ENCODE data around the gene PAQR4.
A peak's percentile ranks its signal among the peaks of the same experiment; 100 is the strongest.

PAQR4 gene

GRCh38 chr16:2968738-2969544 lies at the start of gene PAQR4:
Gene PAQR4 (plus strand): TSS chr16:2969348. CDS start chr16:2969675, 327 bp downstream.
- peak within 1 kb of the TSS; percentile 87 for H3K9ac ChIP-seq (ENCODE audit: low read length)
- peaks cover 26% of the 10 kb centered on the region for H3K4me1 ChIP-seq (ENCODE audit: low read length)
- peak within 1 kb of the TSS; percentile 85 for H3K4me2 ChIP-seq (ENCODE audit: low read length)
- H3K79me2 ChIP-seq (ENCODE audit: low read length) = peaks cover 42% of the 10 kb centered on the region
- H3K36me3 ChIP-seq (replicated peaks; ENCODE audit: low read depth, low read length) = peaks cover 22% of the 10 kb centered on the region
- no peaks in the 10 kb centered on the region for H3K9me3 ChIP-seq (ENCODE audit: insufficient read depth, low read length)
- peak within 1 kb of the TSS; percentile 97 for H3K4me3 ChIP-seq (ENCODE audit: low read length)
- peak within 1 kb of the TSS; percentile 91 for H3K27ac ChIP-seq (ENCODE audit: low read length)
- H2AFZ ChIP-seq (ENCODE audit: low read depth, low read length) = no peak within 1 kb of the TSS
- no peaks in the 10 kb centered on the region for H3K27me3 ChIP-seq (ENCODE audit: low read depth, low read length)
- peaks cover 36% of the 10 kb centered on the region for H4K20me1 ChIP-seq (ENCODE audit: insufficient read depth, low read length)
- no peak for TF ChIP-seq EZH2phosphoT487 (IDR thresholded peaks at IDR 0.05; ENCODE audit: low read depth)
- no peak for TF ChIP-seq CTCF (IDR thresholded peaks at IDR 0.05; ENCODE audit: low read depth, low read length)

- peak; percentile 84 for TF ChIP-seq CTCF (IDR thresholded peaks at IDR 0.05; ENCODE audit: low read depth, low read length)
- TF ChIP-seq EZH2phosphoT487 (IDR thresholded peaks at IDR 0.05; ENCODE audit: low read depth) = no peak
- Histone ChIP-seq H3K9me3 (ENCODE audit: insufficient read depth, low read length) (no peaks in the 10 kb centered on the region), H3K9ac (ENCODE audit: low read length) (no peak overlapping the region), H4K20me1 (ENCODE audit: insufficient read depth, low read length) (no peaks in the 10 kb centered on the region), H3K79me2 (ENCODE audit: low read length) (no peaks in the 10 kb centered on the region), H3K4me3 (ENCODE audit: low read length) (no peak overlapping the region), H3K36me3 (replicated peaks; ENCODE audit: low read depth, low read length) (peaks cover 3% of the 10 kb centered on the region), H3K27ac (ENCODE audit: low read length) (no peak overlapping the region), H3K4me1 (ENCODE audit: low read length) (no peaks in the 10 kb centered on the region), H3K4me2 (ENCODE audit: low read length) (no peak overlapping the region), H2AFZ (ENCODE audit: low read depth, low read length) (no peak overlapping the region), H3K27me3 (ENCODE audit: low read depth, low read length) (no peaks in the 10 kb centered on the region)
These were observed 49.5 kb upstream of the PAQR4 start for GRCh38 chr16:2919511-2920255.

- Histone ChIP-seq H3K36me3 (replicated peaks; ENCODE audit: low read depth, low read length) (no peaks in the 10 kb centered on the region), H3K79me2 (ENCODE audit: low read length) (no peaks in the 10 kb centered on the region), H3K27ac (ENCODE audit: low read length) (no peak overlapping the region), H2AFZ (ENCODE audit: low read depth, low read length) (no peak overlapping the region), H3K9ac (ENCODE audit: low read length) (no peak overlapping the region), H3K9me3 (ENCODE audit: insufficient read depth, low read length) (no peaks in the 10 kb centered on the region), H4K20me1 (ENCODE audit: insufficient read depth, low read length) (no peaks in the 10 kb centered on the region), H3K4me3 (ENCODE audit: low read length) (no peak overlapping the region), H3K4me2 (ENCODE audit: low read length) (no peak overlapping the region), H3K27me3 (ENCODE audit: low read depth, low read length) (no peaks in the 10 kb centered on the region), H3K4me1 (ENCODE audit: low read length) (peaks cover 10% of the 10 kb centered on the region)
- no peak for TF ChIP-seq EZH2phosphoT487 (IDR thresholded peaks at IDR 0.05; ENCODE audit: low read depth)
- no peak for TF ChIP-seq CTCF (IDR thresholded peaks at IDR 0.05; ENCODE audit: low read depth, low read length)
These were observed 45.7 kb upstream of the PAQR4 start for GRCh38 chr16:2923481-2923880.

Data from OCI-LY3 (cell line).